Measurements from ENCODE around the gene SYPL2. TPM values are rescaled to one million over a fixed set of nuclear protein-coding genes. Genes with fewer than 3 reads are reported as not detected.

The SYPL2 gene
- total and polyA plus RNA-seq, 2 of the 8 experiments (the other 6 are each of a cell fraction or from before 2014, with no cell fraction given), result 1.5 TPM

GRCh38 chr1:109528712-109529111 is 62.4 kb downstream of the SYPL2 start:
- CTCF ChIA-PET (ENCODE audit: partially characterized antibody), result interaction anchor here (0.6 to 26.3 kb wide), 10 partner anchors 11 to 292 kb away, joined by 3 to 1755 read pairs (median 3); partner anchors contain the start of genes AMIGO1, ATXN7L2, CYB561D1 and GPR61
- no peak for TF ChIP-seq SRF (IDR thresholded peaks at IDR 0.05; ENCODE audit: low read depth, low read length)
- no peak for TF ChIP-seq BACH1 (IDR thresholded peaks at IDR 0.05; ENCODE audit: low read length)
- TF ChIP-seq HDAC2 (IDR thresholded peaks at IDR 0.05; ENCODE audit: borderline replicate concordance in 1 of 2, low read depth in 2 of 2, low read length in 2 of 2), result no peak
- TF ChIP-seq KDM4A (IDR thresholded peaks at IDR 0.05; ENCODE audit: low read depth, low read length, severe bottlenecking), result no peak
- TF ChIP-seq YY1 (IDR thresholded peaks at IDR 0.05; ENCODE audit: low read depth, low read length), result no peak
- no peak for TF ChIP-seq SP4 (IDR thresholded peaks at IDR 0.05; ENCODE audit: low read length)
- TF ChIP-seq POLR2A (IDR thresholded peaks at IDR 0.05; ENCODE audit: control extremely low read depth in 1 of 2, low read depth in 2 of 2, low read length in 2 of 2), result no peak

More at GRCh38 chr1:109528712-109529111, 62.4 kb downstream of the SYPL2 start:
- no peak overlapping the region for H2BK20ac ChIP-seq (ENCODE audit: low read length)
- no peak overlapping the region for H3K9ac ChIP-seq (replicated peaks in 1 of 4; ENCODE audit: extremely low read depth in 1 of 4, low read depth in 3 of 4, low read length in 3 of 4)
- H3K4me3 ChIP-seq (ENCODE audit: extremely low read depth in 1 of 4, insufficient read depth in 2 of 4, low read depth in 3 of 4, low read length in 4 of 4), result no peak overlapping the region
- H4K20me1 ChIP-seq (replicated peaks in 1 of 2; ENCODE audit: control insufficient read depth in 1 of 2, insufficient read depth in 2 of 2, low read length in 2 of 2), result no peaks in the 10 kb centered on the region
- H2BK120ac ChIP-seq (replicated peaks; ENCODE audit: low read depth, low read length), result no peak overlapping the region
- FAIRE-seq, result no peak
- no peak overlapping the region for H4K5ac ChIP-seq (ENCODE audit: insufficient read length, low read depth, low read length)
- POLR2A ChIA-PET (ENCODE audit: partially characterized antibody), result interaction anchor here (1.1 to 1.6 kb wide), 2 partner anchors 19 to 30 kb away, joined by 3 to 7 read pairs; partner anchors contain the start of gene AMIGO1
- H3K56ac ChIP-seq (replicated peaks; ENCODE audit: insufficient read length, low read depth, low read length), result no peak overlapping the region
- H3K79me1 ChIP-seq (ENCODE audit: low read depth, low read length), result no peaks in the 10 kb centered on the region
- no peak for DNase-seq (ENCODE audit: low read depth in 1 of 2, low spot score in 2 of 2)
- H3K14ac ChIP-seq (ENCODE audit: insufficient read length), result no peak overlapping the region
- 98% methylated on average over 3 of the region's 3 CpGs; no CpG with 5 or more reads in 1 of the 2 experiments for WGBS, 2 experiments (ENCODE audit: extremely low coverage in 1 of 2, insufficient coverage in 1 of 2, insufficient read length in 1 of 2, insufficient replicate concordance in 2 of 2, low coverage in 1 of 2, low lambda C conversion rate in 2 of 2, missing lambda C conversion rate in 1 of 2)
- no peaks in the 10 kb centered on the region for H3K36me3 ChIP-seq (ENCODE audit: control insufficient read depth in 2 of 4, insufficient read depth in 4 of 4, low read length in 3 of 4)
- no peak overlapping the region for H2BK5ac ChIP-seq (ENCODE audit: low read depth, low read length)
- H3K9me3 ChIP-seq (ENCODE audit: insufficient read depth in 2 of 2, low read depth in 1 of 2, low read length in 1 of 2), result no peaks in the 10 kb centered on the region
- no peak overlapping the region for H4K91ac ChIP-seq (replicated peaks; ENCODE audit: insufficient read length, low read length)
- no peak overlapping the region for H3K18ac ChIP-seq (ENCODE audit: extremely low read depth, low read length)
- H2BK15ac ChIP-seq (ENCODE audit: low read length), result no peak overlapping the region
- H3K79me2 ChIP-seq (ENCODE audit: control insufficient read depth in 1 of 2, insufficient read depth in 2 of 2, low read length in 2 of 2), result no peaks in the 10 kb centered on the region
- no peaks in the 10 kb centered on the region; the same call in 1 of the 2 replicates for H3K23me2 ChIP-seq (ENCODE audit: low read depth, low read length)
- no peak overlapping the region for H3K4ac ChIP-seq (replicated peaks; ENCODE audit: insufficient read length, low read depth, low read length)
- no peak overlapping the region for H2AFZ ChIP-seq (ENCODE audit: low read length)
- H2AK5ac ChIP-seq (ENCODE audit: low read depth, low read length), result no peak overlapping the region
- no peak overlapping the region for H3K27ac ChIP-seq (ENCODE audit: low read depth, low read length)
- no peaks in the 10 kb centered on the region for H3K27me3 ChIP-seq (replicated peaks in 1 of 4; ENCODE audit: control insufficient read depth in 3 of 4, extremely low read depth in 1 of 4, insufficient read depth in 3 of 4, low read length in 3 of 4)
- H2BK12ac ChIP-seq (ENCODE audit: low read depth, low read length), result no peak overlapping the region
- H3K4me1 ChIP-seq (replicated peaks in 1 of 4; ENCODE audit: control insufficient read depth in 3 of 4, insufficient read depth in 4 of 4, low read length in 3 of 4), result peaks cover 0 to 3% (median 1%) of the 10 kb centered on the region in 4 experiments; a peak in 4 of 7 replicates
- H3K23ac ChIP-seq (ENCODE audit: insufficient read length), result no peak overlapping the region
- H3K4me2 ChIP-seq (ENCODE audit: insufficient read depth in 1 of 2, low read depth in 2 of 2, low read length in 2 of 2), result no peak overlapping the region
- no peak overlapping the region for H4K8ac ChIP-seq (ENCODE audit: extremely low read depth, insufficient read depth, low read length)
